ENCODE measurements around the gene GALNT10.

GRCh38 chr5:154301726-154302125 lies 111.2 kb downstream of the GALNT10 start:
- TF ChIP-seq EZH2 (IDR thresholded peaks at IDR 0.05; ENCODE audit: borderline replicate concordance, low read depth, low read length, severe bottlenecking): no peak
- TF ChIP-seq, protein P1, sequence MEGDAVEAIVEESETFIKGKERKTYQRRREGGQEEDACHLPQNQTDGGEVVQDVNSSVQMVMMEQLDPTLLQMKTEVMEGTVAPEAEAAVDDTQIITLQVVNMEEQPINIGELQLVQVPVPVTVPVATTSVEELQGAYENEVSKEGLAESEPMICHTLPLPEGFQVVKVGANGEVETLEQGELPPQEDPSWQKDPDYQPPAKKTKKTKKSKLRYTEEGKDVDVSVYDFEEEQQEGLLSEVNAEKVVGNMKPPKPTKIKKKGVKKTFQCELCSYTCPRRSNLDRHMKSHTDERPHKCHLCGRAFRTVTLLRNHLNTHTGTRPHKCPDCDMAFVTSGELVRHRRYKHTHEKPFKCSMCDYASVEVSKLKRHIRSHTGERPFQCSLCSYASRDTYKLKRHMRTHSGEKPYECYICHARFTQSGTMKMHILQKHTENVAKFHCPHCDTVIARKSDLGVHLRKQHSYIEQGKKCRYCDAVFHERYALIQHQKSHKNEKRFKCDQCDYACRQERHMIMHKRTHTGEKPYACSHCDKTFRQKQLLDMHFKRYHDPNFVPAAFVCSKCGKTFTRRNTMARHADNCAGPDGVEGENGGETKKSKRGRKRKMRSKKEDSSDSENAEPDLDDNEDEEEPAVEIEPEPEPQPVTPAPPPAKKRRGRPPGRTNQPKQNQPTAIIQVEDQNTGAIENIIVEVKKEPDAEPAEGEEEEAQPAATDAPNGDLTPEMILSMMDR (IDR thresholded peaks at IDR 0.05; ENCODE audit: borderline replicate concordance, extremely low read depth, low read length, poor library complexity, severe bottlenecking): no peak
